HL-60 (cell line): ENCODE measurements around the gene MAPK10.

Experiments used
- DNase-seq, 2 experiments: peaks; one replicate each; pipeline ENCODE4 v3.0.0-alpha.2; 2010 to 2020; ENCODE audit warnings: low read depth in 1 of 2, low spot score in 1 of 2
- H3K27ac ChIP-seq: fragments of 250-450 bp; sonication (Bioruptor Pico); replicated peaks from 2 replicates; pipeline ENCODE4 v1.5.1; 2020; ENCODE audit warnings: mild to moderate bottlenecking, moderate library complexity
- H3K27me3 ChIP-seq: fragments of 250-450 bp; sonication (Bioruptor Pico); 2 replicates; pipeline ENCODE4 v1.5.1; 2021; ENCODE audit warnings: mild to moderate bottlenecking, moderate library complexity; ENCODE audit not compliant: insufficient read depth, poor library complexity, severe bottlenecking
- H3K4me3 ChIP-seq: replicated peaks from 2 replicates; pipeline ENCODE4 v1.5.1; 2011; ENCODE audit warnings: mild to moderate bottlenecking, control low read depth, low read length; ENCODE audit not compliant: insufficient read depth
- CTCF ChIP-seq: IDR thresholded peaks from one replicate; pipeline ENCODE4 v1.5.1; 2011; ENCODE audit warnings: low read length, control low read depth, inconsistent platforms; ENCODE audit not compliant: insufficient read depth
- GABPA ChIP-seq: IDR thresholded peaks from 2 replicates; pipeline ENCODE4 v1.6.1; 2012; ENCODE audit warnings: low read depth
- POLR2AphosphoS5 ChIP-seq: IDR thresholded peaks from 2 replicates; pipeline ENCODE4 v1.6.1; 2012; ENCODE audit warnings: low read depth
- REST ChIP-seq: IDR thresholded peaks from 2 replicates; pipeline ENCODE4 v1.6.1; 2012; ENCODE audit warnings: low read depth; ENCODE audit not compliant: insufficient replicate concordance
- SPI1 ChIP-seq: IDR thresholded peaks from 2 replicates; pipeline ENCODE4 v1.6.1; 2012; ENCODE audit warnings: low read depth, mild to moderate bottlenecking, borderline replicate concordance

MAPK10 gene

GRCh38 chr4:86307432-86307831, 52.4 kb downstream of the MAPK10 start:
- H3K4me3 ChIP-seq, result no peak overlapping the region
- no peak for DNase-seq
- H3K27ac ChIP-seq, result no peak overlapping the region
- H3K27me3 ChIP-seq, result no peaks in the 10 kb centered on the region
- TF ChIP-seq POLR2AphosphoS5, result no peak
- TF ChIP-seq CTCF, result no peak
- TF ChIP-seq GABPA, result no peak
- no peak for TF ChIP-seq REST
- no peak for TF ChIP-seq SPI1

- Histone ChIP-seq H3K4me3 (no peak overlapping the region), H3K27ac (no peak overlapping the region), H3K27me3 (no peaks in the 10 kb centered on the region)
- DNase-seq, result no peak
- TF ChIP-seq GABPA (no peak), CTCF (no peak), POLR2AphosphoS5 (no peak), SPI1 (no peak), REST (no peak)
Measured at GRCh38 chr4:86306816-86307215, 53.0 kb downstream of the MAPK10 start.

GRCh38 chr4:86302830-86303229, 57.0 kb downstream of the MAPK10 start:
- no peak overlapping the region for H3K27ac ChIP-seq
- DNase-seq, result no peak
- TF ChIP-seq SPI1 (no peak), CTCF (no peak)

GRCh38 chr4:86302251-86302650, 57.6 kb downstream of the MAPK10 start:
- no peak for TF ChIP-seq CTCF
- no peak for TF ChIP-seq REST
- TF ChIP-seq POLR2AphosphoS5, result no peak
- no peak for TF ChIP-seq SPI1
- TF ChIP-seq GABPA, result no peak
- Histone ChIP-seq H3K27me3 (no peaks in the 10 kb centered on the region), H3K27ac (no peak overlapping the region), H3K4me3 (no peak overlapping the region)
- DNase-seq, result no peak

More at GRCh38 chr4:86302830-86303229, 57.0 kb downstream of the MAPK10 start:
- no peak overlapping the region for H3K4me3 ChIP-seq
- no peaks in the 10 kb centered on the region for H3K27me3 ChIP-seq
